GM12874 (cell line): ENCODE data around the gene XPO4.

Experiments
- TF ChIP-seq, protein P1 (sequence below): IDR thresholded peaks from 2 replicates; pipeline ENCODE4 v1.5.1; 2011; ENCODE audit warnings: low read depth, mild to moderate bottlenecking, control low read depth, low read length, moderate library complexity; ENCODE audit not compliant: insufficient read depth

XPO4 gene

DNA sequence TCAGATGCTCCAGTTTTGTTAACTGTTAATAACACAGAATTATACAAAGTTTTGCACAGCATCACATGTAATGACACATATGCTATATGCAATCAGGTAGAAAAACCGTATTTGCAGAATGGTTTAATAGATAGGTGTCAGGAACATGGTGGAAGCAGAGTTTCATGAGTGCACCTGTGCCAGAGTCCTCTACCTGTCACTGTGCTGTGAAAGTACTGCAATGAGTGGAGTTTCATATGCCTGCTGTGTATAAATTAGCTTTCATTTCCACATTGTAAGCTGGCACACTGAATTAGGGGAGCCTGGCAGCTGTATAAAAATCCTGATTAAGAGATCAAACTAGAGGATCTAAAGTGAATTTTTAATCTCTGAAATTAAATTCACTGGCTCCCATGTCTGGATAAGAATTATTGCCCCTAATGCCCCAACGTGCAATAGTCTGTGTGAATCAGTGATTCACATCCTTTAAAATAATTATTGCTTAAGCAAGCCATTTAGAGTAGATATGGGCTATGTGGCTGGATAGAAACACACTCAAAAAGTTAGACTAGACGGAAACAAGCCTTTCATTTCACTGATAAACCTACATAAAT, 120.3 kb downstream of the XPO4 start:
- TF ChIP-seq, protein P1, sequence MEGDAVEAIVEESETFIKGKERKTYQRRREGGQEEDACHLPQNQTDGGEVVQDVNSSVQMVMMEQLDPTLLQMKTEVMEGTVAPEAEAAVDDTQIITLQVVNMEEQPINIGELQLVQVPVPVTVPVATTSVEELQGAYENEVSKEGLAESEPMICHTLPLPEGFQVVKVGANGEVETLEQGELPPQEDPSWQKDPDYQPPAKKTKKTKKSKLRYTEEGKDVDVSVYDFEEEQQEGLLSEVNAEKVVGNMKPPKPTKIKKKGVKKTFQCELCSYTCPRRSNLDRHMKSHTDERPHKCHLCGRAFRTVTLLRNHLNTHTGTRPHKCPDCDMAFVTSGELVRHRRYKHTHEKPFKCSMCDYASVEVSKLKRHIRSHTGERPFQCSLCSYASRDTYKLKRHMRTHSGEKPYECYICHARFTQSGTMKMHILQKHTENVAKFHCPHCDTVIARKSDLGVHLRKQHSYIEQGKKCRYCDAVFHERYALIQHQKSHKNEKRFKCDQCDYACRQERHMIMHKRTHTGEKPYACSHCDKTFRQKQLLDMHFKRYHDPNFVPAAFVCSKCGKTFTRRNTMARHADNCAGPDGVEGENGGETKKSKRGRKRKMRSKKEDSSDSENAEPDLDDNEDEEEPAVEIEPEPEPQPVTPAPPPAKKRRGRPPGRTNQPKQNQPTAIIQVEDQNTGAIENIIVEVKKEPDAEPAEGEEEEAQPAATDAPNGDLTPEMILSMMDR: no peak

DNA sequence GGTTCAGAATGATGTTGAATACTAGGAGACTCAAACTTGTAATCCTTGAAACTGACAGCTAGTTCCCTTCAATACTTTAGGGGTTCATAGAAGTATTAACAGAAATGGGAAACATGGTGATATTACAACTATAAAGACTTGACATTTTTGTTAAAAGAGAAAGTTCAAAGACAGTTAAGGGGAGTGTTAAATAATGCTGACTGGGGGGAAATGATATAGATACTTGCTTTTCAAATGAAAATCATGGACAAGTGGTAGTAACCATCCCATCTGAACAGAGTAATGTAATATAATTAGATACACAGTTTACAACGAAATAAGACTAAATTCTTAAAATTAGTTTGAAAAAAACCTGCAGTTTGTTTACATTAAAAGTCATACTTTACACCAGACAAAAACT, 122.2 kb downstream of the XPO4 start:
- TF ChIP-seq, protein P1: no peak

DNA sequence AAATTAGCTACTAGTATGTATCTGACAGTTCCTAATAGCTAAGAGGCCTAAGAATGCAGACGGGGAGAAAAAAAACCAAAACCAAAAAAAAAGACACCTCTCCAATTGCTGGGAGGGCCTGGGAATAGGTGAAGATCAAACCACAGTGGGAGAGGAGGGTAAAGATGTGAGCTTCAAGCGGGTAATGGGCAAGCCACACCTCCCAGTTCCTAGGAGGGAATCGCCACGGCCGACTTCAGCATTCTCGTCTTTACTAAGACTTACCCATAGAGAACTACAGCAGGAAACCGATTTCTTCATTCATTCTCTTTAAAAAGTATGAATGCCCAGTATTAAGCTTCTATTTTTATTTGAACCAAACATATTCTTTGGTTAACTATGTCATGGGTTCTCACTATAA, 123.1 kb downstream of the XPO4 start:
- TF ChIP-seq, protein P1: no peak

DNA sequence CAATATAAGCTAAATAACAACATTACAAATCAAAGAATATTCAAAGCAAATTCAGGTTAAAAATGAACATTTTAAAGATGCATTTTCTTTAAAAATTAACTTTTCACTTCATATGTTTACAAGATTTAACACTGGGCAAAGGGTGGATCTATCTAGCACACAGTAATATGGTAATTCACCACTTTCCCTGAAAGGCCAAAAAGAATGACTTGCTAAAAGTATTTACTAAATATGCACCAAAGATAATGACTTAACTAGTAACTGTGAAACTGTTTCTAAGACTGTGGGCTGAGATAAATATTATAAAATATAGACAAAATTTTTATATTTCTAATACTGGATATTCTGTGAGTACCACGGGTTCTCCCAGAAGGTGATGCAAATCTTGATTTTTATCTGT, 124.2 kb downstream of the XPO4 start:
- TF ChIP-seq, protein P1: no peak

DNA sequence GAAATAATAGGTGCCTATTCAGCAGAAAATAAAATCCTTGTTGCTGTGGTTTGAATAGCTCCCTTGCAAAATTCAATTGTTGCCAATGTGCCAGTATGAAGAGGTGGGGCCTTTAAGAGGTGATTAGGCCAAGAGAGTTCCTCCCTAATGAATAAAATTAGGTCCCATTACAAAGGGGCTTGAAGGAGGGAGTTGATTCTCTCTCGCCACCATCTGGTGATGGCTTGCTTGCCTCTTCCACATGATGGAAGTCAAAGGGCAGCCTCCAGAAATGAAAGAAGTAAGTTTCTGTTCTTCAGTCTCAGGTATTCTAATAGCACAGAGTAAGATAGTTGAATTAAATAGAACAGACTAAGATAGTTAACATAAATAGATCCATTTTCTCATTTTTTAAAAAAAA, 125.8 kb downstream of the XPO4 start:
- TF ChIP-seq, protein P1: no peak

DNA sequence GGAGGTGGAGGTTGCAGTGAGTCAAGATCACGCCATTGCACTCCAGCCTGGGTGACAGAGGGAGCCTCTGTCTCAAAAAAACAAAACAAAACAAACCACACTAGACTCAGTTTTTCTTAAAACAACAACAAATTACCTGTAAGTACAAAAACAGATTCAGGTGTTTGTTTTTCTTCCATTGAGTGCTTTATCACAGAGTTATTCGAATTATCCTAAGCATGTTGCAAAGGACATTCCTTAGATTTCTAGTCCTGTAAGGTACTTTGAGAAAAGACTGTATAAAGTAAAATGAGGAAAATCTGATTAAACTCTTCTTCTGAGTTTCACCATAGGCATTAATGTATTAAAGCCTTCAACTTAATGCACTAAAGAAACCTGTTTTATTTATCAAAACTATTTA, 126.6 kb downstream of the XPO4 start:
- TF ChIP-seq, protein P1: no peak

DNA sequence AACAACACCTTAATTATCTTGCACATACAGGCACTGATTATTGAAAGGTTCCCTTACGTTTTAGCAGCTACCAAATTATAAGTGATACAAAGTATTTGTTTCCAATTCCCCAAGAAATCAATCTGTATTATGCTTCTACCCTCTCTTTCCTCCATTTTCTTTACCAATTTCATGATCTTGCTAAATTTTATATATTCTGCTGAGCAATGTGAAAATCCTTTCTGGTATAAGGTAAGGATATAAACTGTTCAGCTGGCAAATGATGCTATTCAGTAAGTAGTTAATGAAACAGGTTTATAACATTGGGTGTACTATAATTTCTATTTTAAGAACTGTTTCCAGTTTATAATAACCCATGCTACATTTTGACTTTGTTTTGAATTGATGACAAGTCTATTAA, 127.8 kb downstream of the XPO4 start:
- TF ChIP-seq, protein P1: no peak
